CD4-positive, alpha-beta T cell treated with Interleukin-17A for 4 hours (primary cell): ENCODE data around the gene PDP2.
"Not testable (repeated sequence)": the region's sequence is repeated elsewhere in the genome, so short reads cannot be mapped to it uniquely, and the experiment has no call there.

Source experiments
- DNase-seq: peaks from one replicate; pipeline ENCODE4 v3.0.0-alpha.2; 2020; ENCODE audit warnings: mixed read lengths

Gene PDP2

DNA sequence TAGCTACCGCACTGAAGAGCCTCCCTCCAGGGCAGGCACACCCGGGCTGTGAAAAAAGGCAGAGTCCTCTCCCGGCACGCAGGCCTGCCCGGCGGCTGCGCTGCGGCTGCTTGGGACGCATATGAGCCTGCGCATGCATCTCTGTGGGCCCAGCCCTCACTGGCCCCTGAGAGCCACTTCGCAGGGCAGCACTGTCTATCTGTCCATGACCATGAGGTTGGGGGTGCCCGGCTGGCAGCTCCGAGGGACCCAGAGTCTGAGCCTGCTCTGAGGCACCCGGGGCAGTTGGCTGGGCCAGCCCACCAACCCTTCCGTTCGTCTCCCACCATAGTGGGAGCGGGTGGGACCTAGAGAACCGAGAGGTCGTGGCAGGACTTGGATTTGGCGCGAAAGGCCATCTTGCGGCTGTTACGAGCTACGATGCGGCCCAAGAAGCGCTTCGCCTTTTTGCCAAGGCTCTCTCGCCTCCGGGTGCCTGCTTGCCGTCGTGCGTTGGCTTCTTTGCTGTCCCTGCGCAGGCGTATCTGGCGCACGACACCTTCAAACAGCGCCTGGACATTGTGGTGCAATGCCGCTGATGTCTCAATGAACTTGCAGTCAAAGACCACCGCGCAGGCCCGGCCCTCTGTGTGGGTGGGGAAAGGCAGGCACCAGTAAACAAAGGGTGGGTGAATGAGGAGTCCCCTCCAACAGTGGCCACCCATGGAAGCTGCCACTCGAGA is 41.6 kb downstream of the PDP2 start:
- DNase-seq = no peak

DNA sequence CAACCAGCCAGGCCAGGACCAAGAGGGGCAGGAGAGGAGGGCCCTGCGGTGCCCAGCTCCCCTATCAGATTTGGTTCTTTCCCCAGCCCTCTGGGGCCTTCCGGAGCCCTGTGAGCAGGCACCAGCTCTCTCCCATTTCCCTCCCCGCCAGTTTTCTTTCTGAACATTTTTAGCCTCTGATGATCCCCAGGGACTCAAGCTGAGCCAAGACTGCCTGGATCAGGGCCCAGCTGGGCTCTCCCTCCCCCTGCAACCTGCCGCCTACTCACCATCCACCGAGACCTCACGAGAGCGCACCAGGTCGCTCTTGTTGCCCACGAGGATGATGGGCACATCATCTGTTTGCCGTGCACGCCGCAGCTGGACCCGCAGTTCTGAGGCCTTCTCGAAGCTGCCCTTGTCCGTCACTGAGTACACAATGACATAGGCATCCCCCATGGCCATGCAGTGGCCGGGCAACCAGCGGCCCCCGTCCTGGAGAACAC is 43.0 kb downstream of the PDP2 start:
- DNase-seq = no peak

DNA sequence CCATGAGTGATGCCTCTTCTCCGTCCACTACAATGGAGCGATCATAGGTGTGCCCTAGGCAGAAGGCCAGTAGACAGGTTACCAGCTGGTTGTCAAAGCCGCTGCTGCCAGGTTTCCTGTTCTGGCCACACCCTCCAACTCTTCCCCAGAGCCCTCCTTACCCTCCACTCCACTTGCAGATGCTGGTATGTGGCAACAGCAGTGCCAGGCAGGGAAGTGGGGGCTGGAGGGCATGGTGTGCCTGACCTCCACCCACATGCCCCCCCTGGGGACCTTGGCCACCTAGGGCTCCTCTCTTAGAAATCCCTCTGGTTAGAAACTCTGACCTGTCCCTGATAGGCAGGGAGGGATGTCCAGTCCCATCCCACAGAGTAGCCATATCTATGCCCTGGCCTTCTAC is 43.6 kb downstream of the PDP2 start:
- no peak for DNase-seq

DNA sequence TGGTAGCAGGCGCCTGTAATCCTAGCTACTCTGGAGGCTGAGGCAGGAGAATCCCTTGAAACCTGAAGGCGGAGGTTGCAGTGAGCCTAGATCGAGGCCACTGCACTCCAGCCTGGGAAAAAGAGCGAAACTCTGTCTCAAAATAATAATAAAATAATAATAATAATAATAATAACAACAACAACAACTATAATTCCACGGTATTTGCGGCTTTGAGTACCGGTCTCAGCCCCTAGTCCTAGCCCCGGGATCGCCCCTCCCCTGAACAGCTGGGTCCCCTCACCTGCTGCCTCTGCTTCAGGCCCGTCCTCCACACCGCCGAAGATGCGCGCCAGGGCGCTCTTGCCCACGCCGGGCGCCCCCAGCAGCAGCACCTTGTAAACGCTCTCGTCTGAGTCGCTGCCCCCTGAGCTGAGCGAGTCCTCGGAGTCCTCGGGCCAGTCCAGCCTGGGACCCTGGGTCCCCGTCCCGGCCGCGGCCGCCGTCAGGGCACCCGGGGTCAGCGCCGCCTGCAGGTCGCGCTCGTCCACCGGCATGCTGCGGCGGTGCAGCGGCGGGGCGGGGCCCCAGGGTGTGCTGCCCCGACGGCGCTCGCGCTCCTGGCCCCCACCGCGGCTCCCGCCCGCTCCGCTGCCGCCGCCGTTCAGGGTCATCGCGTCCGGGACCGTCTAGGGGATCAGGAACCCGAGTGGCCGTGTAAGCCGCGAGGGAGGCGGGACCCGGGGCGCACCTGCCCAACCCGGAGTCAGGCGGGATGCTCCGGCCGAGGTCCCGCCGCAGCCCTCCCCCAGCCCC is 44.4 kb downstream of the PDP2 start:
- DNase-seq = peak; percentile 48

DNA sequence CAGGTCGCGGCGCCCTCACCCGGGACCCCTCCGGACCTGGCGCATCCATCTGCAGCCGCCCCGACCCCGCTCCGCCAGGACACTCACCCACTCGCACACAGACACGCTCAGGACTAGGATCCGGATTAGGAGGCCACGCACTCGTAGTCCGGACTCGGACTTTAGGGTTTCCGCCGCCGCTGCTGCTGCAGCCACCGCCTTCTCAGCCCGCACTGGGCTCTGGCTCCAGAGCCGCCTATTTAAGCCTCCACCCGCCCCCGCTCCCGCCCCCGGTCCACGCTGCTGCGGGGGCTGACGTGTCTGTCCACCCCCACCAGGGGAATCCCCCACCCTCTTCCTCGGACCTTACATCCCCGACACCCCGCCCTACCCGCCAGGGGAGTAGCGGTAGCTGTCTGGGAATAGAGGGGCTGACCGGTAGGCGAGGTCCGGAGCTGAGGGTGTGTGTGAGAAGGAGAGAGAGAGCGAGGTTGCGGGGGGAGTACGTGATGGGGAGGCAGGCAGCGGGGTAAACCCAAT is 45.1 kb downstream of the PDP2 start, which contains the start of gene RRAD:
TSS of gene RRAD (minus strand) at position 214 of the 519 bp plus-strand sequence. CDS start 356 bp downstream, outside the sequence.
- no peak for DNase-seq

DNA sequence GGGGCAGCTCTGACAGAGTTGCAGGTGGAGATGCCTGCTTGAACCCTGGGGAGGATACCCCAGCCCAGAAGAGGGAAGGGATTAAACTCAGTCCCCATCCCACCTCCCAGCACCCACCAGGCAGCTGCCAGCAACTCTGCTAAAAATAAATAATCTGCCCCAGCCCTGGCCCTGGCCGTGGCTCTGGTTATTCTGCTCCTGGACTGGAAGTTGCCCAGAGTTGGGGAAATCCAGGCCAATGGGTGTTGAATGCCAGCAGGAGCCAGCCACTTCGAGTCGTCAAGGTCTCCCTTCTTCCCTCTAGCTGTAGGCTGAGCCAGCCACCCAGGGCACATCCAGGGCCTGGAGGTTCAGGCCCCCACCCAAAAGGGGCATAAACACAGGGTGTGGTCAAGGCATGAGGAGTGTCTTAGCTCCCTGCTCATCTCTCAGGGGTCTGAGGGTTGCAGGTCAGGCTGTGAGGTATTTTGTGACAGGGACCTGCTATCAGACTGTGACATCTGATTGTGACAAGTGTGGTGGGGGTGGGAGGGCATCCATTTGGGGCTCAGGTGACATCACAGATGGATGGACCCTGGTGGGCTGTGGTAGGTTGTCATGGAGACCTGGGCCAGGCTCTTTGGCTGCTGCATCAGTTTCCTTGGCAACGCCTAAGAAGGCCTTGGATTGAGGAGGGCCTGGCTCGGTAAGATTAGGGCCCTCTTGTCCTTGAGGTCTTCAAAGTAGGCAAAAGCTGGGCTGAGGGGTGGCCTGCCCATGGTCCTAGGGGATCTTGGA is 46.0 kb downstream of the PDP2 start:
- DNase-seq = no peak

DNA sequence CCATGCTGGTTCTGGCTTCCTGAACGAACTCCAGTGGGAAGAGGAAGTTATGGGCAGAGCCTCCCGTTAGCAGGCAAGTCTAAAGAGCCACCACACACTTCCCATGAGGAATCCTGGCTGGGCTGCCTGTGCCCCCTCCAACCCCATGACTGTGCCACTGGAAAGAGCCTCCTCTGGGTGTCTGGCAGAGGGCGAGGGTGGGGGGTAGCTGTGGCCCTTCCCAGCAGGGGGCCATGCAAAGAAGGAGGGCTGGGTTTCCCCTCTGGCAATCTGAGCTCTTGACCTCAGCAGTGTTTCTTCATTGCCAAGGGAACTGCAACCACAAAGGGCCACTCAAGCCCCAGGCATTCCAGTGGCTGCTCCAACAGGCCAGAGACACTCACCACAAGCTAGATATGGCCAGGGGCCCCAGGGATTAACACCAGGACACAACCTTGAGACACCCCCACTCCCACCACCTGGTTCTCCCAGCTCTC is 46.7 kb downstream of the PDP2 start:
- no peak for DNase-seq

DNA sequence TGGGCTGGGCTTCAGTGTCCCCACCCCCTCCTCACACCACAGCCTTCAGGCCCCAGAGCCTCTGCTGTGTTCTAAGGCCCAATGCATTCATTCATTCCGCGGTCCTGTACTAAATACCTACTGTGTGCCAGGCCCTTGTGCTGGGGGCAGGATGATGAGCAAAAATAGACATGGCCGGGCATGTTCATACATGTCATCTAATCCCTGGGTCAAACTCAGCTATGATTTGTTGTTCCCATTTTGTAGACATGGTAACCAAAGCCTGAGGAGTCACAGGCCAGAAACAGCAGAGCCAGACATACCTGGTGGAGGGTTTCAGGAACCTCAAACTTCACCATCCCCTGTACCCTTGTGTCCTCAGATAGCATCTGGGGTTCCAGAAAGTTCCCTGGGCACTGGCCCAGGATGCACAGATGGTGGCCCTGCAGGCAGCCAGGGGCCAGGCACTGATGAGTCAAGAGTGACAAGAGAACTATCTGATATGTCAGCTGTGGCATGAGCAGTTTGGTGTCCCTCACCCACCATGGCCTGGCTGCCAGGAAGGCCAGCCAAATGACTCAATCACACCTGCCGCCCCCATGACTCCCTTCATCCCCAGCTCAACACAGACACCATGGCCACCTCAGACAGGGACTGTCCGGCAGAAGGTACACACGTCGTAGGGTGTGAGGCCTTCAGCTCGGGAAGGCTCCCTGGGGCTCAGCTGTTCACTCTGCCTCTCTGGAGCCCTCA is 47.8 kb downstream of the PDP2 start:
- no peak for DNase-seq

DNA sequence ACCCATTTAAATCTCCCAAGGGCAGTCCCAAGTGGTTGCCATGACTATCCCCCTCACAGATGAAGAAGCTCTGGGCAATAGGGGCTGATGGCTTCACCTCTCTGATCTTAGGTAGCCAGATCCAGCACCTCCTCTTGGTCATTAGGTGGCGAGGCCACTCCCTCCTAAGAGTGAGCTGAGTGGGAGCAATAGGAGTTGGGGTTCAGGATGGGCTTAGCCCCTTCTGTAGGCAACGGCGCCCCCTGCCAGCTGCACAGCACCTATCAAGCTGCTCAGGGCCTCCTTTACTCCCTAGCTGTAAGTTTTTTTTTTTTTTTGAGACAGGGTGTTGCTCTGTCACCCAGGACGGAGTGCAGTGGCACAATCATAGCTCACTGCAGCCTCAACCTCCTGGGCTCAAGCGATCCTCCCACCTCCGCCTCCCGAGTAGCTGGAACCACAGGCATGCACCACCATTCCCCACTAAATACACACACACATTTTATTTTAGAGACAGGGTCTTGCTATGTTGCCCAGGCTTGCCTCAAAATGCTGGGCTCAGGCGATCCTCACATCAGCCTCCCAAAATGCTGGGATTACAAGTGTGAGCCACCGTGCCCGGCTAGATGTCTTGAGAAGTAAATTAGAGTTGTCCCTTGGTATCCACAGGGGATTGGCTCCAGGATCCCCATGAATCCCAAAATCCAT is 48.5 kb downstream of the PDP2 start:
- DNase-seq = peak; percentile 45

DNA sequence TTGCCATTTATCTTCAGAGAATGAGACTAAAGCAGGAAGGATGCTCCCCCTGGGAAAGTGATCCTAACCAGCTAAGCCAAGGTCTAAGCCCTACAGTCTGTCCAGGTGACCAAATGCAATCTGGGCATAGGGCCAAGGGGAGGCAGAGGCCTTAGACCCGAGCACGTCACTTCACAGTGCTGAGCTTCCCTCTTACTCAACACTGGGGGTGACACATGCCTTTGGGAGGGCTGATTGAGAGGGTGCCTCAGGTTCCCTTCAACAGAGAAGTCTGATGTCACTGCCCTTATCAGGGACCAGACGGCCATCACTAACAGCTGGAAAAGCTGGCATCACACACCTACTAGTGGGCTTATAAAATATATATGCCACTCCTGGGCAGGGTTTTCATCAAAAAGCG is 49.9 kb downstream of the PDP2 start:
- DNase-seq = no peak

DNA sequence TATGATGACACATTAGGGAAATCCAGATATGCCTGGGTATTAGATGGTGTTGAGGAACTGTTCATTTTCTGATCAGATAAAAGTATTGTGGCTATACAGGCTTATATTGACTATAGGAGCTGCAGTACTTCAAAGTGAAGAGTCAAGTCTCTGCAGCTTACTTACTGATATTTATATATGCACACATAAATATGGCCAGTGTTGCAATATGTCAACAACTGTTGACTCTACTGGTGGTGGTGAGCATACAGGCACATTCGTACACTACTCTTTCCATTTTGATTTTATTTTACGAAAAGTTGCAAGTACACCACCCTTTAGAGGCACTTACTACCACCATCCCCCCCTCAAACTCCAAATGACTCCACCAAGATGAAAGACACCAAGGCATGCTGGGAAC is 51.4 kb downstream of the PDP2 start:
- DNase-seq = no peak

DNA sequence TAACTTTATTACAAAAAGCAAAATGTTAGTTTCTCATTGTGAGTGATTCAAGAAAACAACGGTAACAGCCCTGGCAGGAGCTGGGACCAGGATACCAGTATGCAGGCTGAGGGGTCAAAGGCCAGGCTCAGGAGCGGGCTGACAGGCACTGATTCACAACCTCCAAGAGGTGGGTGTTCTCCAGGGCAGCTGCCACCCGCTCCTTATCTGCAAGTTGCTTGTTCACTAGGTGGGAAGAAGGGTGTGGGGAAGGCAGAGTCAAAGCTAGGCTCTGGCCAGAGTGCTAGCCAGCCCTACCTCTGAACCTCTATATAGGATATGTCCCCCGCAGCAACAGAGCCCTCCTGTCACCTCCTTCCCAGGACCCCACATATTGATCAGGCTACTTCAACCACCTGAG is 51.8 kb downstream of the PDP2 start:
- DNase-seq = no peak

DNA sequence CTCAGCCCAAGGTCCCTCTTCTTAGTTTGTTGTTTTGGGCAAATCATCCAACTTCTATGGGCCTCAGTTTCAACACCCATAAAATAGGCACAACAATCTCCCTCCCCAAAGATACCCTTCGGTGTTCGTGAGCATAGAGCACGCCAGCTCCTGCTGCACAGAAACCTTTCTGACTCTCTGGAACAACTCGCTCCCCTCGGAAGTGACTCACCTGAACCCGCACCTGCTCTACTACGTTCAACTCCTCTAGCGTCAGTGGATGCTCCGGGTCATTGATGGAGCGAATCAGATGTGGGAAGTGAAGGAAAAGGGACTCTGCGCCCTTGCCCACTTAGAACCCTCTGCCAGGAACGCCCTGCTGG is 53.4 kb downstream of the PDP2 start:
- peak; percentile 67 for DNase-seq

DNA sequence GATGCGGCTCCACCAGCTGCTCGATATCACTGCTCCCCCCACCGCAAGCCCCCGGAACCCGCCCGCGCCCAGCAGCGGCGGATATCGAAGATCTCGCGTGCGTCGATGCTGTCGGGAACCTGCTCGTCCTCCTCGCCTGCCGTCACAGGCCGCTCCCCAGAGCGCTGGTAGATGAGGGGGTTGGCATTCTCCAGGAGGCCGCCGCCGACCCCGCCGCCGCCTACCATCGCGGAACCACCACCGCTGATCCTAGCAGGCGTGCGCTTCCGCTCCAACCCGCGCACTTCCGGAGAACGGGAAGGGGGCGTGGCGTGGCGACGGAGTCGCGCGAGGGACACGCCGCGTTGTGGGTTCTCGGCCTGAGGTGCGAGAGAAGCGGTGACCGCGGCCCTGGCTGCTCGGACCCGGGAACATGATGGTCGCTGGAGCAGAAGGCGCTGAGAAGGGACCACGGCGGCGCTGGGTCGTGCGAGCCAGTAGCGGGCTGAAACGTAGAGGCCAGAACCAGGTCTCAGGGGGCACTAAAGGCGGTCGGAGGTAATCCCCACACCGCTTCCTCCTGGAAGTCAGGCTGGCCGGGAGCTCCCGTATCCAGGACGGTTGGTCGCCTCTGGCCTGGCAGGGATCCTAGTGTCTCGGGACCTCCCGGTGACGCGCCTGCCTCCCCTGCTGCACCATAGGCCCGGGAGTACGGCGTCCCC is 54.0 kb downstream of the PDP2 start, which contains the start of gene CIAO2B:
TSS of gene CIAO2B (minus strand) at position 265 of the 701 bp plus-strand sequence. CDS start at position 227, 38 bp downstream.
- peak; percentile 91 for DNase-seq

DNA sequence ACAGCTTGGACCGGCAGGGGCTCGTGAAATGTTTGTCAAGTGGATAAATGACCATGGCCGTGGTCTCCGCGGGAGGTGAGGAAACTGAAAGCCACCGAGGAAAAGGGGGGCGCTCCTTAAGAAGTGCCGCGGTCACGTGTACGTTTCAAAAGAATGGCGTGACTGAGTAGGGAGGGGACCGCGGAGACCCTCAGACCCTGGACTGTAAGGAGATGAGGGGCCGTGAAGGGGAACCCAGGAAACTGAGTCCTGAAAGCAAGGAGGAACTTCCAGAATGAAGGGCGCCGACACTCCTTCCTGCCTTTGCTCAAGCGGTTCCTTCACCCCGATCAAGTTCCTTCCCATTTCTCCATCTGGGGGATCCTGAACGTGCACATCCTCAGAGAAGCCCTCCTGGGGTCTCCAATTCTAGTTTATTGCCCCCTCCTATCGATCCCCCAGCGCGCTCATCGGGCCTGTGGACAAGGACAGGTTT is 54.6 kb downstream of the PDP2 start:
- DNase-seq = not testable (repeated sequence)

DNA sequence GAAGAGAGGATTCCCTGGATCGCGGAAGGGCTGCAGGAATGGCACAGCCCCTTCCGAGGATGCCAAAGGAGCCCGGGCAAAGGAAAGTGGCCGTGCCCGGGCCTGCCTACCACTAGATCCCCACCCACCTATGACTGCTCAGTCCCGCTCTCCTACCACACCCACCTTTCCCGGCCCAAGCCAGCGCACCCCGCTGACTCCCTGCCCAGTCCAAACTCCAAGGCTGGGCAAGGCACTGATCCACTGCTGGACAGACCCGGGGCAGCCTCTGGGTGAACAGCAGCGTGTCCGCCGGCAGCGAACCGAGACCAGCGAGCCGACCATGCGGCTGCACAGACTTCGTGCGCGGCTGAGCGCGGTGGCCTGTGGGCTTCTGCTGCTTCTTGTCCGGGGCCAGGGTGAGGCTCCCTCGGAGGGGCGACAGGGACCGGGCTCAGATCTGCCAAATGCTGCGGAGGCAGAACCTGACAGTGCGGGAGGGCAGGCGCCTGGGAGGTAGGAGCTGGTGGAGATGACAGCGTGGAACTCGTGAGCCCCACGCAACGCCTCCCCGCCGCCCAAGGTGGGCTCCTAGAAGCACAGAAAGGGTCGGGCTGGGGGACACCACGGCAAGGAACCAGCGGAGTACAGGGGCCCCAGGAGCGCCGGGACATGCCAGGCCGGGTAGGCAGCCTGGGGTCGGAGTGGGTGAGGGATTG is 55.1 kb downstream of the PDP2 start, which contains the start of gene CES2:
TSS of gene CES2 (plus strand) at position 203 of the 698 bp plus-strand sequence. CDS start at position 323, 120 bp downstream.
- DNase-seq = no peak

DNA sequence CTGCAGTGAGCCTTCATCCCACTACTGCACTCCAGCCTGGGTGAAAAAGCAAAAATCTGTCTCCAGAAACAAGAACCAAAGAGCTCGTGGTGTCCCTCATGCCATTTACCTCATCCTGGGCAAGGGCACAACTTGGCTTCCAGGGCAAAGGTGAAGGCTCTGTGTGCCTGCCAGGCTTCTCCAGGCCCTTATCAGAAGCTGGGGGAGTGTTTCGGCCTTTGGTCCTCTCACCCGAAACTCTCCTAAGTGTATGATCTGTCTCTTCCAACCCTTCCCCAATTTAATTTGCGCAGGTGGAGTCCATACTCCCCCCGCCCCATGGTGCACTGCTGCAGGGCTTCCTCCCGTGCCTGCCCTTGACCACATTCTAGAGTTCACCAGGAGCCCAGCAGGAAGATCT is 56.1 kb downstream of the PDP2 start:
- DNase-seq = no peak

DNA sequence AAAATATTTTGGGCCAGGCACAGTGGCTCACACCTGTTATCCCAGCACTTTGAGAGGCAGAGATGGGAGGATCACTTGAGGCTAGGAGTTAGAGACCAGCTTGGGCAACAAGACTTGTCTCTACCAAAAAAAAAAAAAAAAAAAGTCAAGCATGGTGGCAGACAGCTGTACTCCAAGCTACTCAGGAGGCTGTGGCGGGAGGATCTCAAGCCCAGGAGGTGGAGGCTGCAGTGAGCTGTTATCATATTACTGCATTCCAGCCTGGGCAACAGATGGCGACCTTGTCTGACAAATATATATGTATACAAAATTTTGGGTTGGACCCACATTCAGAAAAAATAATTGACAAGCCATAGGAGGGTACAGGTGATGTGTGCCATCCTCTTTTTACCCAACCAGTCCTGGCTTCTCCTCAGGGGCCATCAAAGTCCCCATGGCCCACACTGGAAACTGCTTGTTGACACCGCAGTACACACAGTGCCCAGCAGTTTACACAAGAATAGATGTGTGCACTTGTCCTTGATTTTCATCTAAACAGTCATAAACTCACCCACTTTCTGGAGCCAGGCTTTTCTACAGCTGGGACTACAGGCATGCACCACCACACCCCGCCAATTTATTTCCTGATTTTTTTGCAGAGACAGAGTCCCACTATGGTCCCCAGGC is 56.7 kb downstream of the PDP2 start:
- no peak for DNase-seq

DNA sequence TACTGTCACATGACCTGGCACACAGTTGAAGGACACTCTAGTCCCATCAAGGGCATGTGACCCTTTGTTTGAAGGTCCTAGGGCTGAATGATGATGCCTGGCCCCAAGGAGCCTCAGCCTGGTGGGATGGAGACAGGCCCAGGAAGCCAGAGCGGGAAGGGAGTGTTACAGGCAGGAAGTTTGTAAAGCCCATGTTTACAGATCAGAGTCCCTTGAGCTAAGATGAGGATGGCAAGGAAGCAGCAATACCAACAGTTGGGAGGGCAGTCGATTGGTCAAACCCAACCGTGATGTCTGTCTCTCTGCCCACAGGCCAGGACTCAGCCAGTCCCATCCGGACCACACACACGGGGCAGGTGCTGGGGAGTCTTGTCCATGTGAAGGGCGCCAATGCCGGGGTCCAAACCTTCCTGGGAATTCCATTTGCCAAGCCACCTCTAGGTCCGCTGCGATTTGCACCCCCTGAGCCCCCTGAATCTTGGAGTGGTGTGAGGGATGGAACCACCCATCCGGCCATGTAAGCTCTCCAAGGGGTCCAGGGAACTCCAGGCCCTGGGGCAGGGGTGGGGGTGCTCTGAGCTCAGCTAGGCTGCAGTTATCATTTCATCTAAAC is 57.5 kb downstream of the PDP2 start:
- no peak for DNase-seq
